Transverse colon (tissue), 4 donors: ENCODE measurements around the gene AHNAK. TPM values are rescaled to one million over a fixed set of nuclear protein-coding genes. Genes with fewer than 3 reads are reported as not detected.

ENCODE experiments used
- DNase-seq: peaks from one replicate; pipeline ENCODE4 v3.0.0-alpha.2; 2019
- H3K27ac ChIP-seq, 4 donors: fragments of 200-600 bp; sonication (generic); 2 replicates each; pipeline ENCODE4 v1.5.1; 2016 to 2018; ENCODE audit warnings: inconsistent platforms in 4 of 4
- H3K27me3 ChIP-seq: fragments of 200-600 bp; sonication (generic); 2 replicates; pipeline ENCODE4 v1.5.1; 2017; ENCODE audit warnings: inconsistent platforms
- H3K36me3 ChIP-seq, 4 donors: fragments of 200-600 bp; sonication (generic); 2 replicates each; pipeline ENCODE4 v1.5.1; 2017 to 2019; ENCODE audit warnings: inconsistent platforms in 4 of 4
- H3K4me1 ChIP-seq, 4 donors: fragments of 200-600 bp; sonication (generic); 2 replicates each; pipeline ENCODE4 v1.5.1; 2017 to 2020; ENCODE audit warnings: inconsistent platforms in 4 of 4
- H3K4me3 ChIP-seq, 4 donors: fragments of 200-600 bp; sonication (generic); 1 replicate in 1 of 4; 2 replicates in 3 of 4; pipeline versions ENCODE4 v1.5.1 to v1.6.1; 2017 to 2019; ENCODE audit warnings: inconsistent platforms in 4 of 4
- H3K9me3 ChIP-seq, 2 donors: fragments of 200-600 bp; sonication (generic); 2 replicates each; pipeline ENCODE4 v1.5.1; 2017 to 2019; ENCODE audit warnings: inconsistent platforms in 2 of 2
- CTCF ChIP-seq, 5 experiments: fragments of 200-600 bp in 3 of 5; fragments of 450-650 bp in 2 of 5; sonication (generic) in 3 of 5; IDR thresholded peaks; 1 replicate in 2 of 5; 2 replicates in 3 of 5; pipeline ENCODE4 v1.5.1; 2016 to 2017; ENCODE audit warnings: antibody characterized with exemption in 5 of 5, inconsistent platforms in 3 of 5, mild to moderate bottlenecking in 2 of 5, moderate library complexity in 1 of 5
- EP300 ChIP-seq: sonication (generic); formaldehyde crosslinking; IDR thresholded peaks from one replicate; pipeline ENCODE4 v1.6.1; 2017; ENCODE audit warnings: antibody characterized with exemption, low read depth
- POLR2A ChIP-seq: fragments of 450-650 bp; IDR thresholded peaks from one replicate; pipeline ENCODE4 v1.6.1; 2016; ENCODE audit warnings: antibody characterized with exemption, mild to moderate bottlenecking, moderate library complexity
- POLR2AphosphoS5 ChIP-seq, 3 donors: sonication (generic); formaldehyde crosslinking; IDR thresholded peaks; one replicate each; pipeline ENCODE4 v1.6.1; 2016; ENCODE audit warnings: antibody characterized with exemption in 3 of 3
- WGBS, 2 donors: methylation state at CpG; one replicate each; pipeline ENCODE4 v1.1.5; 2018; ENCODE audit warnings: low coverage in 1 of 2; 5-methylcytosine and 5-hydroxymethylcytosine counted together
- in situ Hi-C, 4 donors: fragments of 200-750 bp; cut with MboI; loops; one replicate each; pipeline versions ENCODE4 v1.15.0 to v1.15.1; 2017; ENCODE audit warnings: low sequenced_read_pairs in 3 of 4, low pct_ligation_motif_present in 1 of 4, low pct_unique_long_range_greater_than_20kb in 1 of 4
- intact Hi-C: fragments of 100-400 bp; cut with DNase I; formaldehyde crosslinking; loops from one replicate; pipeline ENCODE4 v1.15.1; 2023; ENCODE audit warnings: low total_unique reads
- total RNA-seq, 4 donors: library from RNA; depleted of rRNA; stranded (reverse); fragments of >200 nt; gene quantifications; one replicate each; pipeline ENCODE4 v1.1.0, GENCODE V29; 2016

AHNAK gene
- total RNA-seq, 4 donors from 2014 or later = 561 to 1,032 (median 742) TPM

GRCh38 chr11:62542111-62542745 lies 4.4 kb downstream of the AHNAK start:
- peak overlapping the region; percentile 96 to 100 (median 97) for H3K27ac ChIP-seq
- no peaks in the 10 kb centered on the region for H3K9me3 ChIP-seq
- in situ Hi-C loops (loop anchor here in 1 of 4 donors (10.0 kb wide), 1 partner anchor 117 kb away; no protein-coding TSS in a partner anchor), intact Hi-C loops (loop anchor here (2.0 to 10.0 kb wide), 2 partner anchors 117 to 147 kb away; no protein-coding TSS in a partner anchor)
- no peaks in the 10 kb centered on the region for H3K27me3 ChIP-seq
- H3K36me3 ChIP-seq = no peaks in the 10 kb centered on the region
- H3K4me1 ChIP-seq = peaks cover 51 to 80% (median 71%) of the 10 kb centered on the region in 4 donors
- DNase-seq = peak; percentile 68
- TF ChIP-seq CTCF (IDR thresholded peaks at IDR 0.05) (no peak), EP300 (no peak), POLR2AphosphoS5 (IDR thresholded peaks at IDR 0.05) (no peak), POLR2A (no peak)
- H3K4me3 ChIP-seq = peak overlapping the region; percentile 34 to 96 (median 80)
- 0 to 12% methylated on average over 2 to 6 of the region's 6 CpGs for WGBS, 2 donors

GRCh38 chr11:62540804-62541701 lies 5.6 kb downstream of the AHNAK start:
- no peak for TF ChIP-seq EP300
- TF ChIP-seq POLR2AphosphoS5 (IDR thresholded peaks at IDR 0.05) = peak in 2 of 3 donors; percentile 15 to 46
- Histone ChIP-seq H3K27ac (peak overlapping the region; percentile 96 to 100 (median 97)), H3K36me3 (peaks cover 0 to under 1% (median 0%) of the 10 kb centered on the region in 4 donors), H3K27me3 (no peaks in the 10 kb centered on the region), H3K4me1 (peaks cover 59 to 85% (median 77%) of the 10 kb centered on the region in 4 donors), H3K4me3 (peak overlapping the region in 2 of 4 donors; percentile 19 to 75), H3K9me3 (no peaks in the 10 kb centered on the region)
- peak; percentile 57 for DNase-seq
- 22% methylated on average over 16 of the region's 16 CpGs; no CpG with 5 or more reads in 1 of the 2 donors for WGBS, 2 donors
- intact Hi-C loops = loop anchor here (10.0 kb wide), 1 partner anchor 146 kb away; no protein-coding TSS in a partner anchor
- in situ Hi-C loops = loop anchor here in 1 of 4 donors (10.0 kb wide), 1 partner anchor 116 kb away; no protein-coding TSS in a partner anchor

GRCh38 chr11:62539238-62539925 lies 7.2 kb downstream of the AHNAK start:
- TF ChIP-seq EP300 = no peak
- TF ChIP-seq POLR2A = no peak
- peak in 1 of 3 donors; percentile 26 for TF ChIP-seq POLR2AphosphoS5 (IDR thresholded peaks at IDR 0.05)
- TF ChIP-seq CTCF (IDR thresholded peaks at IDR 0.05) = no peak
- 30% methylated on average over 13 of the region's 13 CpGs; no CpG with 5 or more reads in 1 of the 2 donors for WGBS, 2 donors
- Histone ChIP-seq H3K4me3 (peak overlapping the region in 2 of 4 donors; percentile 12 to 15), H3K27me3 (no peaks in the 10 kb centered on the region), H3K4me1 (peaks cover 60 to 82% (median 74%) of the 10 kb centered on the region in 4 donors), H3K27ac (peak overlapping the region; percentile 96 to 100 (median 97)), H3K36me3 (peaks cover 0 to 14% (median 5%) of the 10 kb centered on the region in 4 donors), H3K9me3 (no peaks in the 10 kb centered on the region)
- intact Hi-C loops (no loop called here), in situ Hi-C loops (no loop called here)
- peak; percentile 80 for DNase-seq

- DNase-seq = no peak
- H3K4me3 ChIP-seq = peak overlapping the region in 2 of 4 donors; percentile 12 to 15
- in situ Hi-C loops = no loop called here
- WGBS, 2 donors = 38 to 58% methylated on average over 4 to 19 of the region's 19 CpGs
- peak overlapping the region; percentile 96 to 100 (median 97) for H3K27ac ChIP-seq
- peaks cover 0 to 21% (median 9%) of the 10 kb centered on the region in 4 donors for H3K36me3 ChIP-seq
- H3K9me3 ChIP-seq = no peaks in the 10 kb centered on the region
- intact Hi-C loops = no loop called here
- TF ChIP-seq POLR2A = no peak
- no peak for TF ChIP-seq POLR2AphosphoS5 (IDR thresholded peaks at IDR 0.05)
- TF ChIP-seq EP300 = no peak
- H3K4me1 ChIP-seq = peaks cover 60 to 75% (median 71%) of the 10 kb centered on the region in 4 donors
- no peaks in the 10 kb centered on the region for H3K27me3 ChIP-seq
Measured at GRCh38 chr11:62538470-62539237, 8.0 kb downstream of the AHNAK start.
